ENCODE results near the gene MUC6. TPM values are rescaled to one million over a fixed set of nuclear protein-coding genes. Genes with fewer than 3 reads are reported as not detected.

Gene MUC6
- total RNA-seq, 4 donors from 2014 or later = not detected

DNA sequence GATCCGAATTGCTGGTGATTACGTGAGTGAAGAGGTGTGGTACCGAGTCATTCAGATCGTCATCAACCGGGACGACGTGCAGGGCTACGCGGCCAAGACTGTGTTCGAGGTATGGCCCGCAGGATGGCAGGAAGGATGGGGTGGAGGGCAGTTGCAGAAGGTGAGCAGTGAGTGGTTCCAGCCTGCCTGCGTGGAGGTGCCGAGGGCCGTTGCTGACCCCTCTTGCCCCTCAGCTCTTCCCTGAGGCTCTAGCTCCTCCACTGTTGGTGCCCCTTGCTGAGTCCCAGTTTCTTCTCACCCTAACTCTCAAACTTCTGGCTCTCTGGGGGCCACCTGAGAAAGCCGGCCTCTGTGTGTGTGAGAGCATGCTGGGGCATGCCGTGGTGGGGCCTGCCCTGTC is 43.9 kb downstream of the MUC6 start:
- no peaks in the 10 kb centered on the region for H3K27me3 ChIP-seq
- DNase-seq (ENCODE audit: extremely low spot score) = no peak
- WGBS = 93% methylated on average over 12 of the region's 16 CpGs
- peaks cover 60 to 97% (median 93%) of the 10 kb centered on the region in 4 donors for H3K36me3 ChIP-seq
- peaks cover 0 to 16% (median 3%) of the 10 kb centered on the region in 4 donors for H3K4me1 ChIP-seq
- intact Hi-C loops (cut with DNase I) = no loop called here
- no peak for TF ChIP-seq POLR2AphosphoS5 (IDR thresholded peaks at IDR 0.05)
- TF ChIP-seq, protein P1, sequence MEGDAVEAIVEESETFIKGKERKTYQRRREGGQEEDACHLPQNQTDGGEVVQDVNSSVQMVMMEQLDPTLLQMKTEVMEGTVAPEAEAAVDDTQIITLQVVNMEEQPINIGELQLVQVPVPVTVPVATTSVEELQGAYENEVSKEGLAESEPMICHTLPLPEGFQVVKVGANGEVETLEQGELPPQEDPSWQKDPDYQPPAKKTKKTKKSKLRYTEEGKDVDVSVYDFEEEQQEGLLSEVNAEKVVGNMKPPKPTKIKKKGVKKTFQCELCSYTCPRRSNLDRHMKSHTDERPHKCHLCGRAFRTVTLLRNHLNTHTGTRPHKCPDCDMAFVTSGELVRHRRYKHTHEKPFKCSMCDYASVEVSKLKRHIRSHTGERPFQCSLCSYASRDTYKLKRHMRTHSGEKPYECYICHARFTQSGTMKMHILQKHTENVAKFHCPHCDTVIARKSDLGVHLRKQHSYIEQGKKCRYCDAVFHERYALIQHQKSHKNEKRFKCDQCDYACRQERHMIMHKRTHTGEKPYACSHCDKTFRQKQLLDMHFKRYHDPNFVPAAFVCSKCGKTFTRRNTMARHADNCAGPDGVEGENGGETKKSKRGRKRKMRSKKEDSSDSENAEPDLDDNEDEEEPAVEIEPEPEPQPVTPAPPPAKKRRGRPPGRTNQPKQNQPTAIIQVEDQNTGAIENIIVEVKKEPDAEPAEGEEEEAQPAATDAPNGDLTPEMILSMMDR (IDR thresholded peaks at IDR 0.05) = no peak
- no peak for TF ChIP-seq EP300 (IDR thresholded peaks at IDR 0.05)
- no peak for TF ChIP-seq POLR2A (IDR thresholded peaks at IDR 0.05; ENCODE audit: low read depth)
- H3K9me3 ChIP-seq = no peaks in the 10 kb centered on the region
- no peak overlapping the region for H3K4me3 ChIP-seq
- no peak overlapping the region for H3K27ac ChIP-seq (replicated peaks in 1 of 4)

GRCh38 chr11:991711-992307 is 44.7 kb downstream of the MUC6 start:
- WGBS = 82% methylated on average over 24 of the region's 24 CpGs
- H3K27ac ChIP-seq (replicated peaks in 1 of 4) = no peak overlapping the region
- no peaks in the 10 kb centered on the region for H3K27me3 ChIP-seq
- peaks cover 64 to 99% (median 95%) of the 10 kb centered on the region in 4 donors for H3K36me3 ChIP-seq
- no peak overlapping the region for H3K4me3 ChIP-seq
- no peak for TF ChIP-seq EP300 (IDR thresholded peaks at IDR 0.05)
- TF ChIP-seq, protein P1 (IDR thresholded peaks at IDR 0.05) = no peak
- no peak for TF ChIP-seq POLR2AphosphoS5 (IDR thresholded peaks at IDR 0.05)
- no peak for TF ChIP-seq POLR2A (IDR thresholded peaks at IDR 0.05; ENCODE audit: low read depth)
- no peaks in the 10 kb centered on the region for H3K9me3 ChIP-seq
- H3K4me1 ChIP-seq = peaks cover 0 to 16% (median 3%) of the 10 kb centered on the region in 4 donors
- intact Hi-C loops (cut with DNase I) = no loop called here
- DNase-seq (ENCODE audit: extremely low spot score) = no peak

- Histone ChIP-seq H3K4me3 (no peak overlapping the region), H3K27ac (replicated peaks in 1 of 4) (no peak overlapping the region), H3K4me1 (peaks cover 0 to 15% (median 2%) of the 10 kb centered on the region in 4 donors), H3K27me3 (no peaks in the 10 kb centered on the region), H3K36me3 (peaks cover 72 to 99% (median 95%) of the 10 kb centered on the region in 4 donors), H3K9me3 (no peaks in the 10 kb centered on the region)
- intact Hi-C loops (cut with DNase I) = no loop called here
- no peak for DNase-seq (ENCODE audit: extremely low spot score)
- WGBS = 79% methylated on average over 12 of the region's 12 CpGs
- TF ChIP-seq EP300 (IDR thresholded peaks at IDR 0.05) (no peak), POLR2AphosphoS5 (IDR thresholded peaks at IDR 0.05) (no peak), POLR2A (IDR thresholded peaks at IDR 0.05; ENCODE audit: low read depth) (no peak)
- TF ChIP-seq, protein P1 (IDR thresholded peaks at IDR 0.05) = no peak
Measured at GRCh38 chr11:991034-991433, 45.5 kb downstream of the MUC6 start.

DNA sequence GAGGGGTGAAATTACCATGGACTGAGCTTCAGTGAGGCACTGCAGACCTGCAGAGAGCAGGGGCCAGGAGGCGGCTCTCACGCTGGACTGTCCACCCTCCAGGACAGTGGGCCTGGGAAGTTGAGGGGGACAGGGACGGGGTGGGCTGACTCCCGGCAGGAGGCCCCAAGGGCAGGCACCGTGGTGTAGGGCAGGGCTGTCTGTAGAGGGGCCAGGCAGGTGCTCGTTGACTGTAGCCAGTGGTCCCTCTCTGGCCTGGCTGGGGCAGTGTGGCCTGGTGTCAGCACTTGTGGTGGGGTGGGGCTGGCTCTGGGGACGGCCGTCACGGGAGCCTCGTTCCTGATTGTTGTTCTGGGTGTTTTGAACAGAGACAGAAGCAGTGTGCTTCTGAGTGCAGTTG is 46.4 kb downstream of the MUC6 start:
- DNase-seq (ENCODE audit: extremely low spot score) = no peak
- intact Hi-C loops (cut with DNase I) = no loop called here
- peaks cover 81 to 100% (median 97%) of the 10 kb centered on the region in 4 donors for H3K36me3 ChIP-seq

More for the DNA sequence above, 46.4 kb downstream of the MUC6 start:
- 79% methylated on average over 6 of the region's 10 CpGs for WGBS
- Histone ChIP-seq H3K27me3 (no peaks in the 10 kb centered on the region), H3K9me3 (no peaks in the 10 kb centered on the region), H3K4me1 (peaks cover 0 to 6% (median 0%) of the 10 kb centered on the region in 4 donors), H3K4me3 (no peak overlapping the region), H3K27ac (replicated peaks in 1 of 4) (no peak overlapping the region)
- no peak for TF ChIP-seq POLR2AphosphoS5 (IDR thresholded peaks at IDR 0.05)
- TF ChIP-seq POLR2A (IDR thresholded peaks at IDR 0.05; ENCODE audit: low read depth) = no peak
- TF ChIP-seq EP300 (IDR thresholded peaks at IDR 0.05) = no peak
- TF ChIP-seq, protein P1 (IDR thresholded peaks at IDR 0.05) = no peak
